ENCODE measurements around the gene B4GALNT3.

- TF ChIP-seq CTCF (conservative IDR thresholded peaks at IDR 0.05; ENCODE audit: low read depth in 2 of 2) (no peak), EZH2 (IDR thresholded peaks at IDR 0.05; ENCODE audit: low read depth, unreplicated experiment) (no peak), POLR2AphosphoS5 (IDR thresholded peaks at IDR 0.05; ENCODE audit: low read depth) (no peak), EZH2phosphoT487 (IDR thresholded peaks at IDR 0.05; ENCODE audit: unreplicated experiment) (no peak), CREB1 (CRISPR knock-in tag; IDR thresholded peaks at IDR 0.05; ENCODE audit: low read depth) (no peak), ZNF114 (CRISPR knock-in tag; IDR thresholded peaks at IDR 0.05) (no peak), ETS1 (IDR thresholded peaks at IDR 0.05) (no peak), NANOG (IDR thresholded peaks at IDR 0.05; ENCODE audit: borderline replicate concordance) (no peak), ZNF331 (CRISPR knock-in tag; IDR thresholded peaks at IDR 0.05; ENCODE audit: low read depth) (no peak), STAT1 (IDR thresholded peaks at IDR 0.05; ENCODE audit: unreplicated experiment) (no peak), JUNB (IDR thresholded peaks at IDR 0.05; ENCODE audit: unreplicated experiment) (no peak)
- TF ChIP-seq, protein P1, sequence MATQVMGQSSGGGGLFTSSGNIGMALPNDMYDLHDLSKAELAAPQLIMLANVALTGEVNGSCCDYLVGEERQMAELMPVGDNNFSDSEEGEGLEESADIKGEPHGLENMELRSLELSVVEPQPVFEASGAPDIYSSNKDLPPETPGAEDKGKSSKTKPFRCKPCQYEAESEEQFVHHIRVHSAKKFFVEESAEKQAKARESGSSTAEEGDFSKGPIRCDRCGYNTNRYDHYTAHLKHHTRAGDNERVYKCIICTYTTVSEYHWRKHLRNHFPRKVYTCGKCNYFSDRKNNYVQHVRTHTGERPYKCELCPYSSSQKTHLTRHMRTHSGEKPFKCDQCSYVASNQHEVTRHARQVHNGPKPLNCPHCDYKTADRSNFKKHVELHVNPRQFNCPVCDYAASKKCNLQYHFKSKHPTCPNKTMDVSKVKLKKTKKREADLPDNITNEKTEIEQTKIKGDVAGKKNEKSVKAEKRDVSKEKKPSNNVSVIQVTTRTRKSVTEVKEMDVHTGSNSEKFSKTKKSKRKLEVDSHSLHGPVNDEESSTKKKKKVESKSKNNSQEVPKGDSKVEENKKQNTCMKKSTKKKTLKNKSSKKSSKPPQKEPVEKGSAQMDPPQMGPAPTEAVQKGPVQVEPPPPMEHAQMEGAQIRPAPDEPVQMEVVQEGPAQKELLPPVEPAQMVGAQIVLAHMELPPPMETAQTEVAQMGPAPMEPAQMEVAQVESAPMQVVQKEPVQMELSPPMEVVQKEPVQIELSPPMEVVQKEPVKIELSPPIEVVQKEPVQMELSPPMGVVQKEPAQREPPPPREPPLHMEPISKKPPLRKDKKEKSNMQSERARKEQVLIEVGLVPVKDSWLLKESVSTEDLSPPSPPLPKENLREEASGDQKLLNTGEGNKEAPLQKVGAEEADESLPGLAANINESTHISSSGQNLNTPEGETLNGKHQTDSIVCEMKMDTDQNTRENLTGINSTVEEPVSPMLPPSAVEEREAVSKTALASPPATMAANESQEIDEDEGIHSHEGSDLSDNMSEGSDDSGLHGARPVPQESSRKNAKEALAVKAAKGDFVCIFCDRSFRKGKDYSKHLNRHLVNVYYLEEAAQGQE (IDR thresholded peaks at IDR 0.05; ENCODE audit: unreplicated experiment): no peak
- TF ChIP-seq, protein P2, sequence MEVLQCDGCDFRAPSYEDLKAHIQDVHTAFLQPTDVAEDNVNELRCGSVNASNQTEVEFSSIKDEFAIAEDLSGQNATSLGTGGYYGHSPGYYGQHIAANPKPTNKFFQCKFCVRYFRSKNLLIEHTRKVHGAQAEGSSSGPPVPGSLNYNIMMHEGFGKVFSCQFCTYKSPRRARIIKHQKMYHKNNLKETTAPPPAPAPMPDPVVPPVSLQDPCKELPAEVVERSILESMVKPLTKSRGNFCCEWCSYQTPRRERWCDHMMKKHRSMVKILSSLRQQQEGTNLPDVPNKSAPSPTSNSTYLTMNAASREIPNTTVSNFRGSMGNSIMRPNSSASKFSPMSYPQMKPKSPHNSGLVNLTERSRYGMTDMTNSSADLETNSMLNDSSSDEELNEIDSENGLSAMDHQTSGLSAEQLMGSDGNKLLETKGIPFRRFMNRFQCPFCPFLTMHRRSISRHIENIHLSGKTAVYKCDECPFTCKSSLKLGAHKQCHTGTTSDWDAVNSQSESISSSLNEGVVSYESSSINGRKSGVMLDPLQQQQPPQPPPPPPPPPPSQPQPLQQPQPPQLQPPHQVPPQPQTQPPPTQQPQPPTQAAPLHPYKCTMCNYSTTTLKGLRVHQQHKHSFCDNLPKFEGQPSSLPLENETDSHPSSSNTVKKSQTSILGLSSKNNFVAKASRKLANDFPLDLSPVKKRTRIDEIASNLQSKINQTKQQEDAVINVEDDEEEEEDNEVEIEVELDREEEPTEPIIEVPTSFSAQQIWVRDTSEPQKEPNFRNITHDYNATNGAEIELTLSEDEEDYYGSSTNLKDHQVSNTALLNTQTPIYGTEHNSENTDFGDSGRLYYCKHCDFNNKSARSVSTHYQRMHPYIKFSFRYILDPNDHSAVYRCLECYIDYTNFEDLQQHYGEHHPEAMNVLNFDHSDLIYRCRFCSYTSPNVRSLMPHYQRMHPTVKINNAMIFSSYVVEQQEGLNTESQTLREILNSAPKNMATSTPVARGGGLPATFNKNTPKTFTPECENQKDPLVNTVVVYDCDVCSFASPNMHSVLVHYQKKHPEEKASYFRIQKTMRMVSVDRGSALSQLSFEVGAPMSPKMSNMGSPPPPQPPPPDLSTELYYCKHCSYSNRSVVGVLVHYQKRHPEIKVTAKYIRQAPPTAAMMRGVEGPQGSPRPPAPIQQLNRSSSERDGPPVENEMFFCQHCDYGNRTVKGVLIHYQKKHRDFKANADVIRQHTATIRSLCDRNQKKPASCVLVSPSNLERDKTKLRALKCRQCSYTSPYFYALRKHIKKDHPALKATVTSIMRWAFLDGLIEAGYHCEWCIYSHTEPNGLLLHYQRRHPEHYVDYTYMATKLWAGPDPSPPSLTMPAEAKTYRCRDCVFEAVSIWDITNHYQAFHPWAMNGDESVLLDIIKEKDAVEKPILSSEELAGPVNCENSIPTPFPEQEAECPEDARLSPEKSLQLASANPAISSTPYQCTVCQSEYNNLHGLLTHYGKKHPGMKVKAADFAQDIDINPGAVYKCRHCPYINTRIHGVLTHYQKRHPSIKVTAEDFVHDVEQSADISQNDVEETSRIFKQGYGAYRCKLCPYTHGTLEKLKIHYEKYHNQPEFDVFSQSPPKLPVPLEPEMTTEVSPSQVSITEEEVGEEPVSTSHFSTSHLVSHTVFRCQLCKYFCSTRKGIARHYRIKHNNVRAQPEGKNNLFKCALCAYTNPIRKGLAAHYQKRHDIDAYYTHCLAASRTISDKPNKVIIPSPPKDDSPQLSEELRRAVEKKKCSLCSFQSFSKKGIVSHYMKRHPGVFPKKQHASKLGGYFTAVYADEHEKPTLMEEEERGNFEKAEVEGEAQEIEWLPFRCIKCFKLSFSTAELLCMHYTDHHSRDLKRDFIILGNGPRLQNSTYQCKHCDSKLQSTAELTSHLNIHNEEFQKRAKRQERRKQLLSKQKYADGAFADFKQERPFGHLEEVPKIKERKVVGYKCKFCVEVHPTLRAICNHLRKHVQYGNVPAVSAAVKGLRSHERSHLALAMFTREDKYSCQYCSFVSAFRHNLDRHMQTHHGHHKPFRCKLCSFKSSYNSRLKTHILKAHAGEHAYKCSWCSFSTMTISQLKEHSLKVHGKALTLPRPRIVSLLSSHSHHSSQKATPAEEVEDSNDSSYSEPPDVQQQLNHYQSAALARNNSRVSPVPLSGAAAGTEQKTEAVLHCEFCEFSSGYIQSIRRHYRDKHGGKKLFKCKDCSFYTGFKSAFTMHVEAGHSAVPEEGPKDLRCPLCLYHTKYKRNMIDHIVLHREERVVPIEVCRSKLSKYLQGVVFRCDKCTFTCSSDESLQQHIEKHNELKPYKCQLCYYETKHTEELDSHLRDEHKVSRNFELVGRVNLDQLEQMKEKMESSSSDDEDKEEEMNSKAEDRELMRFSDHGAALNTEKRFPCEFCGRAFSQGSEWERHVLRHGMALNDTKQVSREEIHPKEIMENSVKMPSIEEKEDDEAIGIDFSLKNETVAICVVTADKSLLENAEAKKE (CRISPR knock-in tag; IDR thresholded peaks at IDR 0.05): no peak
These were observed 152.0 kb downstream of the B4GALNT3 start for GRCh38 chr12:611721-612120.
